GM21381 (cell line): ENCODE results near the gene SEMA5A.

Experiments
- ATAC-seq: cut with Tn5 transposase; IDR thresholded peaks from one replicate; pipeline ENCODE4 v1.9.1; 2021; ENCODE audit warnings: mild to moderate bottlenecking, moderate library complexity; ENCODE audit not compliant: unreplicated experiment

The SEMA5A gene

DNA sequence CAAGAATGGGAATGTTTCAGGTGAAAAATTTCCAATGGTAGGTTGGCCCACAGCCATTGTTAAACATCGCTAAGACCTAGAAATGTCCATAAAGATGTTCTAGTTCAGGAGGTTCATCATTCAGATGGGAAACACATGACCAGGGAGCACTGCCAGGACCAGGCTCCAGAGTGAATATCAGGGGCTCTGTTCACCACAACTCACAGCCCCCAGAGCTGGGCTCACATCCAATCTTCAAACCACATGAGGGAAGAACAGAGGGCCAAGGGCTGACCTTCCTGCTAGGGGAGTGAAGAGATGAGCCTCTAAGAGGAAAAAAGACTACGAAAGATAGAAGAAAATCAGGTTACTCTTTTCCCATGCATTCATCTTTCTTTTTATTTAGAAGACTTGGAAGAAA is 205.8 kb downstream of the SEMA5A start:
- ATAC-seq: no peak

DNA sequence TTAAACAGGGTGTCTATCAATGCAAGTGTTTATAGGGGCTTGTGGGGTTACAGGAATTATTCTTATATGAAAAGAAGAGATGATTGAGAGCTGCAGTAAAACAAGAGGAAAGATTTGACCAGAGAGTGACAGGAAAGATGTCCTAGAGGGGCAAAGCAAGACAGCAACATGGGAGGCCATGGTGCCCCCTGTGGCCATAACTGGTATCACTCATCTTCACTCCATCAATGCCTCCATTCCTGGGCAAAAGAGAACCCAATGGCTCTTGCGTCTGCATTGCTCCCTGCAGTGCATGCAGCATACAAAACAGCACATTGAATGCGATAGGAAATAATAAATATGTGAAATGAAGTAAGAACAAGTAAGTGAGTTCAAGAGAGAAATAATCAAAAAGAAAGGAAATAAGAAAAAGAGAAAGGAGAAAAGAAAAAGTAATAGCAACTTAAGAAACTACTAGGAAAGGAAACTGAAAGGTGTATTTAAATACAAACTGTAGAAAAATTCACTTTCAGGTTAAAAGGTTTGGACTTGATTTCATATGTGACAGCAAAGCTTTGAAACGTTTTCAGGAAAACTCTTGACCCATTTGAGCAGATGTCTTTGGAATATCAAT is 206.6 kb downstream of the SEMA5A start:
- no peak for ATAC-seq

DNA sequence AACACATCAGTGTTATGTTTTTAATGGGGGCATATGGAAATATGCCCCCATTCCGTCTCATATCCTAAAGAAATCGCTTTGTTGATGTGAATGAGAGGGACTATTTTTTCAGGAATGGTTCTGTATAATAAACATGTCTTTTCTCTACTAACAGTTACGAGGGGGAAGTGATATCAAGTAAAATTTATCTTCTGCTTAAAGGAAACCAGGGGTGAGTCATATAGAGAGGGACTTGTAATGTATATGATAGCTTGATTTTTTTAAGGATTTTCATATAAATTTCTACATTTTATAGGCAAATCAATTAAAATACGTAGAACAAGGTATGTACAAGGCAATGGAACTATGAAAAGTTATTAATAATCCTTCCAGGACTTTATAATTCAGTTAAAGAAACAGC is 207.1 kb downstream of the SEMA5A start:
- ATAC-seq: no peak

DNA sequence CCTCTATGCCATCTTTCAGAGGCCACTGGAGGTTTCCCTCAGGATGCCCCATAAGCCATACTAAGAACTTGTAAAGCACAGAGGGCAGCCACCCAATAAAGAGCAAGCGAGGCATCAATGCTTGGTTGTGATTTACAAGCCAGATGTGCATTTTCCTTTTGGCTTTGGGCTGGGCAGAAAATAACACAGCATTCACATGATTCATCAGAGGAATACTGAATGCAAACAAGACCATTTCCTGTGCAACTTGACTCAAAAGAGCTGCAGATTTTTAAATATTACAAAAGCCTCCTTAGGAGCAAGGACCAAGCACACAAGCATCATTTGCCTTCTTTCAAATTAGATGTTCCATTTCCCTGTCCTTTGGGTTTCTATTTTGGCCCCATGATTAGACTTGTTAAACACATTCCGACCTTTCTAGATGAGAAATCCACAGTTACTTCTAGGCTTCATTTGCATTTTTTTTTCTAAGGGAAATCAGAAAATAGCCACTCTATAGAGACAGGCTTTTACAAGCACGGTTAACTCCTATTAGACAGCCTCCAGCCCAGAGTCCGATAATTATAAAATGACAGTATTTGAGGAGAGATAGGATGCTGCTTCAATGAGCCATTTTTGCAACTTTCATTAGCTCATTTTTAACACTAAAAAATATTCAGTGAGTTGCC is 207.8 kb downstream of the SEMA5A start:
- no peak for ATAC-seq

DNA sequence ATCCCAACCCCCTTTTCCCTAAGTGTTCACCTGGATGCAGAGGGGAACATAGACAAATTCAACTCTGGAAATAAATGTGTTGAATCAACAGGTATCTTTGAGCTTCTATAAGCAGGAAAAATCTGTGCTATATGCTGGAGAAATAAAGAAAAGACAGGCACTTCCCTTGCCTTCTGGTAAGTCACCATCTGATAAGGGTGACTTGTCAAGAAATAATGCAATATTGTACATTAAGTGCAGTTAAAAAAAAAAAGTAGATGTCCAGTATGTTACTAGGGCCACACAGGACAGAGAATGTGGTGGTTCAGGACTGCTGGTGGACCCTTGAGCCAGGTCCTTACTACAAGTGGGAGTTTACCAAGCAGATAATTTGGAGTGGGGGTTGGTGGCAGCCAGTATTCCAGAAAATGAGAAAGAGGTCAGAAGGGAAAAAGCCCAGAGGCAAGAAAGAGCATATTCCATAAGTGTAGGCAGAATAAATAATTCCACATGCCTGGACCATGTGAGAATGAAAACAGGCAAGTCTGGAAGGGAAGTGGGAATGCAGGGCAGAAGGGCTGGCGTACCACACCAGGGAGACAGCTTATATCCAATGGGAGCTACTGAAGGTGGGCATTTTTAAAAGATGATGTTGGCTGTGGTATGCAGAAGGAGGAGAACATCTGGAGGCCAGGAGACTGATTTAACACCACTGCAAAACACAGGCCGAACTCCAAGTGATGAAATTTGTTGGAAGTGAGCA is 209.9 kb downstream of the SEMA5A start:
- ATAC-seq: no peak

DNA sequence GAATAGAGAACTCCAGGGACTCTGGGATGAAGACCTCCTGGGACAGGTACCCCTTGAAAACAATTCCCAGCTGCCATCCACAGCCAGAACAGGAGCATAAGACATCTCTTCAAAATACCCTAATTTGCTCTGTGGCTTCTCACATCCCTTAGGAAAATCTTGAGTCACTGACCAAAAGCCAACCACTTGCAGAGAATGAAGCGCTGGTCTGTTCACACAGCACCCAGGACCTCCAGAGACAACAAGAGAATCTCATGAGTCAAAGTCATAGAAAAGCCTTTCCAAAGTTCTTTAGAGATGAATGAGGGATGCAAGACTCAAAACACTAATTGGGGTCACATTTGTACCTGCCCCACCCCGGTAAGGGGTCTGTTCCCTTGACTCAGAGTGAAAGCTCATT is 210.6 kb downstream of the SEMA5A start:
- no peak for ATAC-seq

DNA sequence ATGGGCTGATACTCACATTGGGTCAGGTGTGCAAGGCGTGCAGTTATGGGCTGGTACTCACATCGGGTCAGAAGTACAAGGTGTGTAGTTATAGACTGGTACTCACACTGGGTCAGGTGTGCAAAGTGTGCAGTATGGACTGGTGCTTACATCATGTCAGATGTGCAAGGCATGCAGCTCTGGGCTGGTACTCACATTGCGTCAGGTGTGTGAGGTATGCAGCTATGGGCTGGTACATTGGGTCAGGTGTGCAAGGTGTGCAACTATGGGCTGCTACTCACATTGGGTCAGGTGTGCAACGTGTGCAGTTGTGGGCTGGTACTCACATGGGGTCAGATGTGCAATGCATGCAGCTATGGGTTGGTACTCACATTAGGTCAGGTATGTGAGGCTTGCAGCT is 213.8 kb downstream of the SEMA5A start:
- no peak for ATAC-seq

DNA sequence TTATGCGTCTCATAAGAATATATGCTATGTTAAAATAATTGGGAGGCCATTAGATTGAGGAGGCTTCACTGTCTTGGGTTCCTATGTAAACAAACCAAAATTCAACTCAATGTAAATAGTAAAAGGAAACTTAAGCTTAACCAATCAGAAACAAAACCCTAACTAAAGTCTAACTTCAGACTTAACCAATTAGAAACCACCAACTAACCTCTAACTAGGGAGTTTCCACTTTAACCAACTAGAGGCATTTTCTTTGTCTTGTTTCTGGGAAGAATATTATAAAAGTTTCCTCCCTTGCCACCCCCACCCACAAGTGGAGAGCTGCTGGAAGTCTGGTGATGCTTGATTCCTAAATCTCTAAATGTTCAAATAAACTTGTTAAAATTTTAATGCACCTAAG is 214.5 kb downstream of the SEMA5A start:
- ATAC-seq: no peak

DNA sequence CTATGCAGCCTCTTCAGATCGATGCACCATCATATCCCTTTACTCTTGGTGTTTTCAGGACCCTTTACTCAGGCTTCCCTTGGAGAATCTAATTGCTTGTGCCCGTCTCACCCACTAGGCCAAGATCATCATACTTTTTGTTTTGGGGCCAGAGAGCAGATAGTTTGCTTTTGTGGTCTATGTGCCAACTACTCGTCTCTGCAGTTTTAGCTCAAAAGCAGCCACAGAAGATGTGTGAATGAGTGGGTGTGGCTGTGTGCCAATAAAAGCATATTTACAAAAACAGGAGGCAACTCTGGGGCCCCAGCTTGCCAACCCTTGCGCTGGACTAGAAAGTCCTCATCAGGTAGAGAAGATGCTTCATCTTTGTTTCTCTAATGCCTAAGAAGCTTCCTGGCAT is 216.8 kb downstream of the SEMA5A start:
- ATAC-seq: no peak

DNA sequence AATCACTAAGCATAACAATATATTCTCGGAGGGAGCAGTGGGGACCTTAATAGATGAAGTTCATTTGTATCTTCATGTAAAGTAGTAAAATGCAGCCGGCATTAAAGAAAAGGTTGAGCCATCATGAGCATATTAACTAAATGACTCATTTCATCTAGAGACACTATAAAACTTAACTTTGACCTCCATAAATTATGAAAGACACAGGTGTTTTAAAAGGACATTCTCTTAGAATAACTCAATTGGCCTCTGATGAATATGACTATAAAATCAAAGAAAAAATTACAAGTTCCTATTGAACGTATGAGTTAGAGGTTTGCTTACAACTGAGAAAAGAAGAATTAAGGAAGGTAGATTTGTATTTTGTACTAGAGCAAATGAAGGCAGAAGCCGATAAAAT is 220.3 kb downstream of the SEMA5A start:
- no peak for ATAC-seq

DNA sequence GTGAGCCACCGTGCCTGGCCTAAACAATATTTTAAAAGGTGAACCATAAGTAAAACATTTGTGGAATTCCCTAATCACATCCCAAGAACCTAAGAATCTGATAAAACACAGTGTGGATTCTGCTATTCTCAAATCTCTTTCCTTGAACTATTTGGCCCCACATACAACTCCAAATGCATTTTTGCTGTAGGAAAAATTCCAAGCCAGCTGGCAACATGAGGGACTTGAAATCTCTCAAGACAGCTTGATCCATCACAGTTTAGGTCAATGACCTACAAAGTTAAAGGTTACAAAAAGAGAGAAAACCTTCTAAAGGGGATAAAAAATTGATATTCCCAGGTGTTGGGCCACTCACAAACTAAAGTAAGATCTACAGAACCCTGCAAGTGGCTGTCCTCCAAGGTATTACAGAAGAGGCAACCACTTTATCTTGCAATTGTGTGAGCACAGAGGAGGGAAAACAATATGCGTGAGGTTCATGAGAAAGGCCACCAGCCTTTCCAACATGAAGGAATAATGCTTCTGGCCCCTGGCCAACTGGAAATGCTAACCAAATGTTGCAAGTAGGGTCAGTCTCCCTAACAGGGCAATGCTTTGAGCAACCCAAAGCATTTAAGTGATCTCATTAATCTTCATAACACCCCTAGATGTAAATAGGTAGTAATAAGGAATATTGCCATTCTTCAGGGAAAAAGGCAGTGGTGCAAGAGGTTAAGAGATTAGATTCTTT is 221.4 kb downstream of the SEMA5A start:
- no peak for ATAC-seq

DNA sequence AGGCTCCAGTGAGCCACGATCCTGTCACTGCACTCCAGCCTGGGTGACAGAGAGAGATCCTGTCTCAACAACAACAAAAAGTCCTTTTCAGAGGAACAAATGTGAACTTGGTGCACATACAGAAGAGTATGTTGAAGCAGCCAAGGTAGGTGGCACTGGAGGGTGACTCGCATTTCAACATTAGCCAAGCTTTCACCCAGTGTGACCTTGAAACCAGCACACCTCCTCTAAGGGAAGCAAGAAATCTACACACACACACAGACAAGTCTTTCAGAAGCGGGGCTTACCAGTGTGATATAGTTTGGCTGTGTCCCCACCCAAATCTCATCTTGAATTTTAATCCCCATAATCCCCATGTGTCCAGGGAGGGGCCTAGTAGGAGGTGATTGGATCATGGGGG is 225.2 kb downstream of the SEMA5A start:
- no peak for ATAC-seq

DNA sequence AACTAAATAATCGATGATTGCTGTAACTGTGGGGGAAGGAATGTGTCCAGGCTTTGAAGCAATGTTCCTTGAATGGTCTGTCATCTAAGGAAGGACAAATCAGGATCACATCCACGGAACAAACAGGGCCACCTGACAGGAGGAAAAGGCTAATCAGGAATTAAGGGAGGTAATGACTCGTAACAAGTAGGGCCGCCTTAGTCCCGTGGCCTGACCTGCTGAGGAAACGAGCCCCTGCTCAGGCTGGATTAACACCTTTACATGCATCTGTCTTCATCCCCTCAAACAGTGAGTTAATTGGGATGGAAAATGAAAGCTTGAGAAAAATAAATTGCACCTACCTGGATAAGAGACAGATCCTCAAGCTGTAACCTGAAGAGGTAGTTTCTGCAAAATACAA is 227.8 kb downstream of the SEMA5A start:
- no peak for ATAC-seq

DNA sequence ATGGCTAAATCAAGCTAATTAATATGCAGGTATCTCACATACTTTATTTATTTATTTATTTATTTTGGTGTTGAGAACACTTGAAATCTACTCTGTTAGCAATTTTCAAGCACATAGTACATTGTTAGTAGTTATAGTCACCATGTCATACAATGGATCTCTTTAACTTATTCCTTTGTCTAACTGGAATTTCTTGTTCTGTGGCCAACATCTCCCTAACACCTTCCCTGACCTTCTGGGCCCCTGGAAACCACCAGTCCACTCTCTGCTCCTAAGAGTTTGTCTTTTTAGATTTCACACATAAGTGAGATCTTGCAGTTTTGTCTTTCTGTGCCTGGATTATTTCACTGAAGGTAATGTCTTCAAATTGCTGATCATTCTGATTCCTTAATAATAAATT is 229.1 kb downstream of the SEMA5A start:
- ATAC-seq: no peak

DNA sequence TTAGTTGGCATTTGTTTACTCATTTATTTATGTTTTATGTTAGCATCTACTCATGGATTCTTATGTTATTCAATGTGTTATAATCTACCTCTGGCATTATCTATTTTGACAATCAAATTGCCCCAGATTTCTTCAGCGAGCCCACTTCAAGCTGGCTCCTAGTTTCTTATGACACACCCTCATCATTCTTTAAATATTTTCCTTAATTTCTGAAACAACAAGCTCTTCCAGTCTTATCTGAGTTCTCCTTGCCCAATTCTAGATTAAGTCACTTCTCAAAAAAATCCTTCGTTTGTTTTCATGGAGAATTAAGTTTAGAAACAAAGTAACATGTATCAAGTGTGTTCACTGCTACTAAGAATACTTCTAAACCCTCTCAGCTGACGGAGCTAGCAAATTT is 229.8 kb downstream of the SEMA5A start:
- ATAC-seq: no peak

DNA sequence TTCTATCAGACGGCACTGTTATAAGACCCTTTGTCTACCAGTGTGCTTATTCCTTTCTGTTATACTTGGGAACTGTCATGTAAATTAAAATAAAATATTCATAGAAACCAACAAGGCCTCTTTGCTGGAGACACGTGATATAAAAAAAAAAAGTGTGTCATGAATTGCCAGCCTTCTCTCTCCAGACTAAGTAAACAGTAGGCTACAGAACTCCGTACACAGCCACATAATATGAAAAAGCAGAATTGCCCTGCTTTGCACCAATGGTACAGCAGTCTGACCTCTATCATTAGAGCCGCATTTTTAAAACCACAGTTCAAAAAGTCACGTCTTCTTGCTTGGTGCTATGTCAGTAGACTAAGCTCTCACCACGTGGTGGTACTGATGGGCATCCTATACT is 231.3 kb downstream of the SEMA5A start:
- no peak for ATAC-seq

DNA sequence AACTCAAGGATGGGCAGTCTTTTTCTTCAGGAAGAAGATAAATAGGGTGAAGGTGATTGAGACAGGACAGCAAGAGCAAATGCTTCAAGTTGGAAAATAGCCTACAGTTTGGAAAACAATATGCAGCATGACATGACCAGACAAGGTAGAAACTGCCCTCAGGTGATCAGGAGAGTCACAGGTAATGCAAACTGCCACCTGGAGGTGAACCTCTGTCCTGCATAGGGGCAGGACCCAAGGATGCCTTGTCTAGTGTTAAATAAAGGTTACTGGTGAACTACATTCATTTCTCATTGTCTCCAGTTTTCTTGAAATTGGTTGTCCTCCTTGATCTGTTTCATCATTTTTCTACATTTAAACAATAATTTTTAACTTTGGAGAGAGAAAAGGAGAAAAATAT is 232.1 kb downstream of the SEMA5A start:
- ATAC-seq: no peak

DNA sequence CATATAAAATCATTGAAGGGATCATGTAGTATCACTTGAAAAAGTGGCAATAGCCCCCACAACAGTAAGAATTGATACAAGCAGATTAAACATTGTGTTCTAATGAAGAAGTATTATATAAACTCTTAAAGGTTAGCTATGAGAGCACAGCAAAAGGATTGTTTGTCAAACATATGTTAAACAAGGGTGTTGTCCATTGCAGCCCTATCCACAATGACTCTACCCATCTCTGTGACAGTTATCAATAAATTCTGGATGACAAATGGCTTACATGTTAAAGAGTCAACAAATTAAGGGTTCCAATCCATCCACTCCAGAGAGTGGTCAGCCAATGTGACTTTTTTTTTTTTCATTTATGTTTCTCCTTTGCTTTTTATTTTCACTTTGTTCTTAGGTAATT is 238.7 kb downstream of the SEMA5A start:
- ATAC-seq: no peak

DNA sequence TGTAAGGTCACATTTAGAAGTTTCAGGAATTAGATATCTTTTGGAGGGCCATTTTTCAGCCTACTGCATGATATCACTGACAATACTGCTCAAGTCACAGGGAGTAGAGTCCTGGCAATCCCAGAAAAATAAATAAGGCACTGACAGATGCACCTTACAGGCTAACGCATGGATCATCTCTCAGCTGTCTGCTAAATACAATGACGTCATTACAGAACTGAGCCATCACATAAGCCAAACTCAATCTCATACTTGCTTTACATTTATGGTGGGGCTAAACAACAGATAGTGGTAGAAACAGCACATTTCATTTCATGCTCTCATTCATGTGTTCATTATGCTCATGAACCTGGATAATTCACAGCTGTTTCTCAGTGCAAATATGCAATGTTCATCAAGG is 243.7 kb downstream of the SEMA5A start:
- ATAC-seq: no peak

DNA sequence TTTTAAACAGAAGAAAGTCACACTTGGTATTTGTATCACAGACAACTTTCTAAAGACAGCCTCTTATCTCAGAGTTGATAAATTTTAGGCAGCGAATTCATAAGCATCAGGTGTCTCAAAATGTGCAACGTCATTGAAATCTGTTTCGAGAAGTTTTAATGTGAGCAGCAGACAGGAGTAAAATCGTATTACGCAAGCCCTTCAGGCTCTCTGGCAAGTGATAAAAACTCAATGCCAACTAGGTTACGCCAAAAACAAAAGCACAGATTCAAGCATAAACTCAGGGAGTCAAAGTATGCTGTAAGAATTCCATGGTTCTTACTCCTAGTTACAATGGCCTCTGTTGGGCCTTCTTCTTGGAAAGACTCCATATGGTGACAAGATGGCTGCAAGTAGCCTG is 244.7 kb downstream of the SEMA5A start:
- ATAC-seq: no peak

DNA sequence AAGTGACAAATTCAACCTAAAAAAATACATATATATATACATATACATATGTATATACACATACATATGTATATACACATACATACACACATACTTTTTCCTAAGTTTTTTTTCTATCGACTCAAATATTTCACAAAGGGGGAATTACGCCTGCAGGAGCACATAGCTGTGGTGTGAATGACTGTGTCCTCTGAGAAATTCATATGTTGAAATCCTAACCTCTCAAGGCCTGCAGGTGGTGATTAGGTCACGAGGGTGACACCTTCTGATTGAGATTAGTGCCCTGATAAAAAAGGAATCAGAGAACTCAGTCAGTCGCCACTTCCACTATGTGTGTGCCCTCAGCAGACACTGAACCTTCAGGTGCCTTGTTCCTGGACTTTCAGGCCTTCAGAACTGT is 248.7 kb downstream of the SEMA5A start:
- no peak for ATAC-seq

DNA sequence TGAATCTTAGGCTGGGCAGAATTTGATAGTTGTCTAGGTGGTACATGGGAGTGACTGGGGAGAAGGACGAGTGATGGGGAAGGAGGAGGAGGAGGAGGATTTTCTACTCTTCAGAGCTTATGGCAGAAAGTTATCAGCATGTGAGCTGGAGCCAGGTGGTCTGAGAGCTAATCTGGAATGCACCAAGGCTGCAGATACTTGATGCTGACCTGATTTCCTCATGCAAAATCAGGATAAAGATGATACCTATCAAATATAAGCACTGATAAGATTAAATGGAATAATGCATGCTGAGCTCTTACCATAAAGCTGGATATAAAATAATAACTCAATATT is 250.4 kb downstream of the SEMA5A start:
- ATAC-seq: no peak
